IPS-18c (cell line): ENCODE measurements around the gene CREB5.
"Not testable (repeated sequence)": the region's sequence is repeated elsewhere in the genome, so short reads cannot be mapped to it uniquely, and the experiment has no call there.

Experiments used
- H3K4me3 ChIP-seq: 2 replicates; pipeline ENCODE4 v1.7.0; 2013; ENCODE audit warnings: low read depth, mild to moderate bottlenecking, low read length, moderate library complexity; ENCODE audit not compliant: insufficient read depth
- H3K9me3 ChIP-seq: one replicate; pipeline ENCODE4 v1.6.1; 2013; ENCODE audit warnings: mild to moderate bottlenecking, low read length, moderate library complexity; ENCODE audit not compliant: control insufficient read depth, insufficient read depth

Gene CREB5

GRCh38 chr7:28595076-28595475 lies 182.8 kb downstream of the CREB5 start:
- peaks cover 6% of the 10 kb centered on the region for H3K9me3 ChIP-seq
- no peak overlapping the region for H3K4me3 ChIP-seq

DNA sequence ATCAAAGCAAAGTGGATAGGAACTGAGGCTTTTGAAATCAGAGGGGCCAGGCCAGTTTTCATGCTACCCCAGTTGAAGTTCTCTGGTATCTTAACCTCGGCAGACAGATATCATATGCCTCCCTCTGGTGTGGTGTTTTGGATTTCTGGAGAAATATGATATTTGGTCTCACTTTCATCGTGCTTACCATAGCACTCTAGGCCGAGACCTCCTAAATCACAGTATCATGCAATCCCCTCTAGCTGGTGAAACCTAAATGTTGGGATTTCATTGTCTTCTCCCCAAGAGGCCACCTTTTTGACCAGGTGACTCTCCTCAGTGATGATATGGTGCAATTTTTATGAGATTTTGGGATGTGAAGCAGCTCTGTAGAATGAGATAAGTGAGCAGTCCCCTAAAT lies 183.5 kb downstream of the CREB5 start:
- Histone ChIP-seq H3K9me3 (peaks cover 6% of the 10 kb centered on the region), H3K4me3 (no peak overlapping the region)

- no peak overlapping the region for H3K4me3 ChIP-seq
- peaks cover 6% of the 10 kb centered on the region for H3K9me3 ChIP-seq
Measured at GRCh38 chr7:28596245-28596935, 184.1 kb downstream of the CREB5 start.

GRCh38 chr7:28597284-28597683 lies 185.0 kb downstream of the CREB5 start:
- no peak overlapping the region for H3K4me3 ChIP-seq
- peaks cover 6% of the 10 kb centered on the region for H3K9me3 ChIP-seq

DNA sequence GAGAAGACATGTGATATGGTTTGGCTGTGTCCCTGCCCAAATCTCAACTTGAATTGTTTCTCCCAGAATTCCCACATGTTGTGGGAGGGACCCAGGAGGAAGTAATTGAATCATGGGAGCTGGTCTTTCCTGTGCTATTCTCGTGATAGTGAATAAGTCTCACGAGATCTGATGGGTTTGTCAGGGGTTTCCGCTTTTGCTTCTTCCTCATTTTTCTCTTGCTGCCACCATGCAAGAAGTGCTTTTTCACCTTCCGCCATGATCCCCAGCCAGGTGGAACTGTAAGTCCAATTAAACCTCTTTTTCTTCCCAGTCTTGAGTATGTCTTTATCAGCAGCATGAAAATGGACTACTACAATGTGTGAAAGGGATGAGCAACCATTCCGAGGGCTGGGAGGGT lies 185.7 kb downstream of the CREB5 start:
- H3K4me3 ChIP-seq: not testable (repeated sequence)

GRCh38 chr7:28598586-28598985 lies 186.3 kb downstream of the CREB5 start:
- Histone ChIP-seq H3K9me3 (peaks cover 6% of the 10 kb centered on the region), H3K4me3 (no peak overlapping the region)

More for the DNA sequence above, 185.7 kb downstream of the CREB5 start:
- H3K9me3 ChIP-seq: not testable (repeated sequence)

- Histone ChIP-seq H3K9me3 (peaks cover 3% of the 10 kb centered on the region), H3K4me3 (no peak overlapping the region)
Measured at GRCh38 chr7:28599411-28599810, 187.1 kb downstream of the CREB5 start.

DNA sequence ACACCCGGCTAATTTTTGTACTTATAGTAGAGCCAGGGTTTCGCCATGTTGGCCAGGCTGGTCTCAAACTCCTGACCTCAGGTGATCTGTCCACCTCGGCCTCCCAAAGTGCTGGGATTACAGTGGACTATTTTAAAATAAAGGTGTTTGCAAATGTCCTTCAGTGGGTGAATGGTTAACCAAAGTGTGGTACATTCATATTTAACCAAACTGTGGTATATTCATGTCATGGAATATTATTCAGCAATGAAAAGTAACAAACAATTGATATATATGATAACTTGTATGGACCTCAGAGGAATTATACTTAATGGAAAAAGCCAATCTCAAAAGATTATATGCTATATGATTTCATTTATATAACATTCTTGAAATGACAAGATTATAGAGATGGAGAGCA lies 190.0 kb downstream of the CREB5 start:
- Histone ChIP-seq H3K9me3 (peaks cover 3% of the 10 kb centered on the region), H3K4me3 (no peak overlapping the region)

DNA sequence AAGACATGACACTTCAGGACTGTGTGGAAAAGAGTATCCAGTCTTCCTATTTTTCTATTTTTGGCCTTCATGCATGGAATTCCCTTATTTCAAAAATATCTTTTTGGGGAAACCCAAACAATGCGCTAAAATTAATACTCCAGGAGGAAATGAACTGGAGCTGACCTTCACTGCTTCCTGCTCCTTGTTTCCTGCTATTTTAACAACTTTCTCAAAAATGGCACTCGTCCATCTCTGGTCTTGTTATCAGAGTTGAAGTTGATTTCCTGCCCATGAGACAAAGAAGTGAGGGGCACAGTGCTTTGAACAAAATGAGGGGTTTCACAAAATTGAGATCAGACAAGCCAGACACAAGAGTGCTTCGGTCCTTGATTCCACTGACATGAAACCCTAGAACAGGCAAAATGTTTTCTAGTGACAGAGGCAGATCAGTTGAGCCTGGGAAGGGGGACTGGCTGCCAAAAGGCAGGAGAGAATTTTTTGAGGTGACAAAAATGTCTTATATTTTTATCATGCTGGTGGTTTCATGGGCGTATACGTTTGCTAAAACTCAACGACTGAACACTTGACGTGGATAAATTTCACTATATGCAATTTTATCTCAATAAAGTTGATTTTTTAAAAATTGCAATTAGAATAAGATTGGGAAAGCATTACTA lies 193.2 kb downstream of the CREB5 start:
- no peak overlapping the region for H3K4me3 ChIP-seq
- no peaks in the 10 kb centered on the region for H3K9me3 ChIP-seq

- Histone ChIP-seq H3K4me3 (no peak overlapping the region), H3K9me3 (no peaks in the 10 kb centered on the region)
Measured at GRCh38 chr7:28606421-28606820, 194.1 kb downstream of the CREB5 start.

DNA sequence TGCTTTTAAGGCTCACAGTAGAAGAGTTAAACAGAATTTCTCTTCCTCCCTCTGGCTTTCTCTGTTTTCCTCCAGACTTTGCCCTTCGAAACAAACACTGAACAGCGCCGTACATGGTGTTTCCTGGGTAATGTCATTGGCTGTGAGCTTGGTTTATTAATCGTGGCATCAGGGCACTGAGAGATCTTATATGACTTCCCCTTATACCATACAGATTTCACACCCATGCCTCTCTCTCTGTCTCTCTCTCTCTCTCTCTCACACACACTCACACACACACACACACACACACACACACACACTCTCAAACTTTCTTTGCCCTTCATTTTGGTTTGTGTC lies 195.5 kb downstream of the CREB5 start:
- Histone ChIP-seq H3K9me3 (no peaks in the 10 kb centered on the region), H3K4me3 (no peak overlapping the region)

- H3K4me3 ChIP-seq: no peak overlapping the region
- no peaks in the 10 kb centered on the region for H3K9me3 ChIP-seq
Measured at GRCh38 chr7:28608237-28608656, 195.9 kb downstream of the CREB5 start.

DNA sequence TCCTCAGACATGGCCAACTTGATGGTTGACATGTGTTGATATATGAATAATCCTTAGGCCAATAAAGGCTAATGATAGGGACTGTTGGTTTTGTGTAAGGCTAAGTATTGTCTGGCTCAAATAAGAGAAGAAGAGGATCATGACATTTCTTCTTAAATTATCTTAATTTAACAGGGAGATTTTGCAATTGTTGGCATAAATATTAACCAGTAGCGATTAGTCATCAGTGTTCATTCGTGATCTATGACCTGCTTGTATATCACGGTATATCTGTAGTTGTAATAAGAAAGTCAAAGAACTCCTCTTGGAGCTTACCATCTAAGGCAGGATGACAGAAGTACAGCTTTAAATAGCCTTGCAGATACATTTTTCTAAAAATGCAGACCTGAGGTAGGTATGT lies 196.4 kb downstream of the CREB5 start:
- no peaks in the 10 kb centered on the region for H3K9me3 ChIP-seq
- no peak overlapping the region for H3K4me3 ChIP-seq

- no peak overlapping the region for H3K4me3 ChIP-seq
- no peaks in the 10 kb centered on the region for H3K9me3 ChIP-seq
Measured at GRCh38 chr7:28609608-28610007, 197.3 kb downstream of the CREB5 start.

- not testable (repeated sequence) for H3K9me3 ChIP-seq
Measured at GRCh38 chr7:28611399-28611897, 199.1 kb downstream of the CREB5 start.

GRCh38 chr7:28613262-28613661 lies 200.9 kb downstream of the CREB5 start:
- Histone ChIP-seq H3K9me3 (no peaks in the 10 kb centered on the region), H3K4me3 (no peak overlapping the region)

More at GRCh38 chr7:28611399-28611897, 199.1 kb downstream of the CREB5 start:
- not testable (repeated sequence) for H3K4me3 ChIP-seq

GRCh38 chr7:28615091-28615490 lies 202.8 kb downstream of the CREB5 start:
- Histone ChIP-seq H3K9me3 (no peaks in the 10 kb centered on the region), H3K4me3 (no peak overlapping the region)

GRCh38 chr7:28617308-28617880 lies 205.1 kb downstream of the CREB5 start:
- H3K9me3 ChIP-seq: no peaks in the 10 kb centered on the region
- H3K4me3 ChIP-seq: no peak overlapping the region
